Vagina (tissue), 2 donors: ENCODE data around the gene TTC28. TPM values are rescaled to one million over a fixed set of nuclear protein-coding genes. Genes with fewer than 3 reads are reported as not detected.

Experiments
- DNase-seq, 2 donors: peaks; one replicate each; pipeline ENCODE4 v3.0.0-alpha.2; 2017; ENCODE audit errors: extremely low spot score in 2 of 2
- H3K27ac ChIP-seq: fragments of 200-600 bp; sonication (generic); one replicate; pipeline ENCODE4 v1.5.1; 2019
- H3K27me3 ChIP-seq: fragments of 200-600 bp; sonication (generic); one replicate; pipeline ENCODE4 v1.5.1; 2019
- H3K36me3 ChIP-seq, 2 donors: fragments of 200-600 bp; sonication (generic); one replicate each; pipeline ENCODE4 v1.5.1; 2017 to 2019
- H3K4me1 ChIP-seq: fragments of 200-600 bp; sonication (generic); one replicate; pipeline ENCODE4 v1.5.1; 2019
- H3K4me3 ChIP-seq, 2 donors: fragments of 200-600 bp; sonication (generic); 1 replicate in 1 of 2; 2 replicates in 1 of 2; pipeline ENCODE4 v1.5.1; 2016 to 2019
- H3K9me3 ChIP-seq: fragments of 200-600 bp; sonication (generic); one replicate; pipeline ENCODE4 v1.5.1; 2019
- POLR2A ChIP-seq, 2 donors: fragments of 450-650 bp; IDR thresholded peaks; one replicate each; pipeline ENCODE4 v1.6.1; 2017; ENCODE audit warnings: antibody characterized with exemption in 2 of 2, mild to moderate bottlenecking in 2 of 2, moderate library complexity in 2 of 2
- POLR2AphosphoS5 ChIP-seq, 2 donors: sonication (generic); formaldehyde crosslinking; IDR thresholded peaks; one replicate each; pipeline ENCODE4 v1.9.0; 2017; ENCODE audit warnings: antibody characterized with exemption in 2 of 2, mild to moderate bottlenecking in 2 of 2, low read depth in 1 of 2; ENCODE audit not compliant: insufficient read depth in 1 of 2
- intact Hi-C: fragments of 100-400 bp; cut with DNase I; formaldehyde crosslinking; loops from one replicate; pipeline ENCODE4 v1.15.1; 2023
- total RNA-seq: library from RNA; depleted of rRNA; stranded (reverse); fragments of >200 nt; gene quantifications from one replicate; pipeline ENCODE4 v1.2.3, GENCODE V29; 2016
- TF ChIP-seq, protein P1 (sequence below), 3 experiments: fragments of 450-650 bp in 2 of 3; fragments of 200-600 bp in 1 of 3; sonication (generic) in 1 of 3; IDR thresholded peaks; one replicate each; pipeline ENCODE4 v1.5.1; 2017 to 2019; ENCODE audit warnings: antibody characterized with exemption in 3 of 3, mild to moderate bottlenecking in 2 of 3, moderate library complexity in 2 of 3

The TTC28 gene
- total RNA-seq, 1 donor from 2014 or later = 41.7 TPM

DNA sequence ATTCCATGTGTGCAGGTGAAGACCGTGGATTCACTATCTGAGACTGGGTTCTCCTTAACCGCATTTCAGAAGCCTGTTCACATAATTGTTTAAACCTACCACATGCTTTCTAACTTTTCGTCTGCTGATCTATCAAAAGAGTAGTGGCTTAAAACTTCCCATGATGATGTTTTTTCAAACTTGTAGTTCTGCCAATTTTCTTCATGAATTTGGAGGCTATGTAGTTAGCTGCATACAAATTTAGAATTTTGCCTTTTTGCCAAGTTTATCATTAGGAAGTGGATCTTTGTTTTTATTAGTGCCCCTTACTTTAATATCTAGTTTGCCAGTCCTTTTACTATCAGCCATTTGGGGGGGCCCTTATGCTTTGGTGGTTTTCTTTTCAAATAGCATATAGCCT lies 703.1 kb downstream of the TTC28 start:
- Histone ChIP-seq H3K9me3 (no peaks in the 10 kb centered on the region), H3K36me3 (no peaks in the 10 kb centered on the region), H3K27ac (no peak overlapping the region), H3K27me3 (no peaks in the 10 kb centered on the region), H3K4me1 (peaks cover 6% of the 10 kb centered on the region), H3K4me3 (no peak overlapping the region)
- no peak for TF ChIP-seq POLR2AphosphoS5 (IDR thresholded peaks at IDR 0.05; ENCODE audit: insufficient read depth in 1 of 2, low read depth in 1 of 2)
- TF ChIP-seq POLR2A (IDR thresholded peaks at IDR 0.05) = no peak
- TF ChIP-seq, protein P1, sequence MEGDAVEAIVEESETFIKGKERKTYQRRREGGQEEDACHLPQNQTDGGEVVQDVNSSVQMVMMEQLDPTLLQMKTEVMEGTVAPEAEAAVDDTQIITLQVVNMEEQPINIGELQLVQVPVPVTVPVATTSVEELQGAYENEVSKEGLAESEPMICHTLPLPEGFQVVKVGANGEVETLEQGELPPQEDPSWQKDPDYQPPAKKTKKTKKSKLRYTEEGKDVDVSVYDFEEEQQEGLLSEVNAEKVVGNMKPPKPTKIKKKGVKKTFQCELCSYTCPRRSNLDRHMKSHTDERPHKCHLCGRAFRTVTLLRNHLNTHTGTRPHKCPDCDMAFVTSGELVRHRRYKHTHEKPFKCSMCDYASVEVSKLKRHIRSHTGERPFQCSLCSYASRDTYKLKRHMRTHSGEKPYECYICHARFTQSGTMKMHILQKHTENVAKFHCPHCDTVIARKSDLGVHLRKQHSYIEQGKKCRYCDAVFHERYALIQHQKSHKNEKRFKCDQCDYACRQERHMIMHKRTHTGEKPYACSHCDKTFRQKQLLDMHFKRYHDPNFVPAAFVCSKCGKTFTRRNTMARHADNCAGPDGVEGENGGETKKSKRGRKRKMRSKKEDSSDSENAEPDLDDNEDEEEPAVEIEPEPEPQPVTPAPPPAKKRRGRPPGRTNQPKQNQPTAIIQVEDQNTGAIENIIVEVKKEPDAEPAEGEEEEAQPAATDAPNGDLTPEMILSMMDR (IDR thresholded peaks at IDR 0.05) = no peak
- no peak for DNase-seq
- intact Hi-C loops = no loop called here

DNA sequence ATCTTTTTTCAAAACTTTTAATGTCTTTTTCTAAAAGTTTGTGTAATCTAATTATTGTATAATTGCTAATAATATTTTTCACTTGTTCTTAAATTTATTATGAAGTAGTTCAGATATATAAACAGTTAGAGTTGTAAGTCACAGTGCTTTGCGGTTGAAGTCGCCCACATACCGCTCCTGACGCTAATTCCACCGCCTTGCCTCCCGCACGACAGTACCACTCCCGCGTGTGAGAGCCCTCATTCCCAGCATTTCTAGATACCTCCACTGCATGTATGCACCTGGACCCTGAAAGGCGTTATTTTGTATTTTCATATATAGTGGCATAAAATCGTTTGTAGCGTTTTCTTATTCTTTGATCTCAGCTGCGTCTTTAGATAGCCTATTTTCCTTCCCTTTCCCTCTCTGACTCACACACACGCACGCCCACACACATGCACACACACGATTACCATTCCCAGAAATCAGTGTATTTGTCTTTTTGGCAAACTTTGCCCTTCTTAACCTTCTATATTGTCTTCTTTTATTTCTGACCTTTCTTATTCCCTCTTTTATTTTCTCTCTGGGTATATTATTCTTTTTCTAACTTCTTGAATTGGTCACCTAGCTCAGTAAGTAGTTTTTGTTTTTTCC lies 704.1 kb downstream of the TTC28 start:
- DNase-seq = no peak
- TF ChIP-seq POLR2AphosphoS5 (IDR thresholded peaks at IDR 0.05; ENCODE audit: insufficient read depth in 1 of 2, low read depth in 1 of 2) (no peak), POLR2A (IDR thresholded peaks at IDR 0.05) (no peak)
- TF ChIP-seq, protein P1 (IDR thresholded peaks at IDR 0.05) = no peak
- Histone ChIP-seq H3K4me3 (no peak overlapping the region), H3K27ac (no peak overlapping the region), H3K4me1 (peaks cover 6% of the 10 kb centered on the region), H3K9me3 (no peaks in the 10 kb centered on the region), H3K36me3 (no peaks in the 10 kb centered on the region), H3K27me3 (no peaks in the 10 kb centered on the region)
- intact Hi-C loops = no loop called here

DNA sequence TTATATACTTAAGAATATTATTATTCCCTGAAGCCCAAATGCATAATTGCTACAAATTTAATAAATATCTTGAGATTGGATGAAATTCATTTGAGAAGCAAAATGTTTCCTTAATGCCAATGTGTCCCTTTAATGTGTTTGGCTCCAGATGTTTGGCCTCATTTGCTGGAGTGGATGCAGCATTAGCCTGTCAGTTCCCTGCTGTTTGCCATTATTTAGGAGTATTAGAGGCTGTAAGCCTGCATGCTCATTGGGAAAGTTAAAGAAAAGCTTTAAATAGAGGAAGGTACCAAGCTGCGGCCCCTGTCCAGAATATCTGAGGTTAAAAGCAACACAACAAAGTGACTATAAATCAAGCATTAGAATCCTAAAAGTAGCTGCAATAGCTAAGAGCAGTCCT lies 705.8 kb downstream of the TTC28 start:
- Histone ChIP-seq H3K27me3 (no peaks in the 10 kb centered on the region), H3K4me1 (peaks cover 6% of the 10 kb centered on the region), H3K4me3 (no peak overlapping the region), H3K36me3 (no peaks in the 10 kb centered on the region), H3K27ac (no peak overlapping the region), H3K9me3 (no peaks in the 10 kb centered on the region)
- no peak for DNase-seq
- TF ChIP-seq POLR2A (IDR thresholded peaks at IDR 0.05) = no peak
- TF ChIP-seq, protein P1 (IDR thresholded peaks at IDR 0.05) = no peak
- no peak for TF ChIP-seq POLR2AphosphoS5 (IDR thresholded peaks at IDR 0.05; ENCODE audit: insufficient read depth in 1 of 2, low read depth in 1 of 2)
- intact Hi-C loops = no loop called here

DNA sequence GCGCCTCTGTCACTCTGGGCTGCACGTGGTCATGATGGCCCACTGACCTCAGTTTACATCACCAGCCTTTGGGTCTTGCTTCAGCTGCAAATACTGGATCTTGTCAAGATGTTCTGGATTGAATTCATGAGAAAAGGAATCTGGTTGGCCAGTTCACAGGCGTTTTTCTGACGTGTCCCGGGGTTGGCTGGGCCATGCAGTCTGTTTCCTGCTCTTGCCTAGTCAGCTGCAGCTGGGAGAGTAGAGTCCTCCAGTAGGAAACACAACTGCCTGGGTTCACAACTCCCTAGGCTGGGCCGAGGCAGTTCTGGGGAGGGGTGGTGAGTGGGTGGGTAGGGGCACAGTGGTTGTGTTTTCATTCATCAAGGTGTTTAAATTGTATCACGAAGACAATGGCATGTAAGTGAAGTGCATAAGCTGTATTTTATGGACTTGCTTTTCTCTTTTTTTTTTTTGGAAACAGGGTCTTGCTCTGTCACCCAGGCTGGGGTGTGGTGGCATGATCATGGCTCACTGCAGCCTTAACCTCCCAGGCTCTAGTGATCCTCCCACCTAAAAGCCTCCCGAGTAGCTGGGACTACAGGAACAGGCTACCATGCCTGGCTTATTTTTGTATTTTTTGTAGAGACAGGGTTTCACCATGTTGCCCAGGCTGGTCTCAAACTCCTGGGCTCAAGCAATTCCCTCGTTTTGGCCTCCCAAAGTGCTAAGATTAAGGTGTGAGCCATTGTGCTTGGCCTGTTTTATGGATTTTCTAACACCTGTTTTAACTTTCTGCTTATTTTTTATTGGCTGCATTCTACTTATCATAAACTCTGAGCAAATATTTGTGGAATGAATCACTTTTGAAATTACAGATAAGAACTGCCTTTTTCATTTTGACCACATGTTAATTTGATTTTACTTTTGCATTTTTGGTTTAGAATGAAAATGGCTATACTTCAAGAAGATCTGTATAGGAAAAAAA lies 706.6 kb downstream of the TTC28 start:
- no peaks in the 10 kb centered on the region for H3K27me3 ChIP-seq
- intact Hi-C loops = no loop called here
- TF ChIP-seq POLR2A (IDR thresholded peaks at IDR 0.05) (no peak), POLR2AphosphoS5 (IDR thresholded peaks at IDR 0.05; ENCODE audit: insufficient read depth in 1 of 2, low read depth in 1 of 2) (no peak)
- TF ChIP-seq, protein P1 (IDR thresholded peaks at IDR 0.05) = no peak
- no peak for DNase-seq
- no peak overlapping the region for H3K27ac ChIP-seq
- H3K9me3 ChIP-seq = no peaks in the 10 kb centered on the region
- no peaks in the 10 kb centered on the region for H3K36me3 ChIP-seq
- peaks cover 6% of the 10 kb centered on the region for H3K4me1 ChIP-seq
- no peak overlapping the region for H3K4me3 ChIP-seq
